HCT116 (cell line): ENCODE data around the gene CYBRD1. TPM values are rescaled to one million over a fixed set of nuclear protein-coding genes. Genes with fewer than 3 reads are reported as not detected.

Experiments used
- ATAC-seq: fragments of 200-7000 bp; cut with Tn5 transposase; 2 replicates; pipeline ENCODE4 v1.9.1; 2020; ENCODE audit warnings: mild to moderate bottlenecking, moderate library complexity
- BruUV-seq: library from RNA; stranded (reverse); fragments of 400-500 nt; replicated peaks from 2 replicates; lab custom pipeline; 2021; lab: Mats Ljungman, UMichigan
- CTCF ChIA-PET: fragments of 300-600 bp; sonication (Branson Sonifier 250); formaldehyde crosslinking; loops from one replicate; lab custom pipeline; 2021; ENCODE audit warnings: antibody characterized with exemption; lab: Charles Lee
- POLR2A ChIA-PET: fragments of 300-600, 350-600 bp; sonication (Branson Sonifier 250); formaldehyde crosslinking; loops from one replicate; lab custom pipeline; 2021; ENCODE audit warnings: antibody characterized with exemption; lab: Charles Lee
- RAD21 ChIA-PET, 2 experiments: fragments of 300-600 bp; sonication (Branson Sonifier 250); formaldehyde crosslinking; loops; one replicate each; lab custom pipeline; 2023; ENCODE audit warnings: low total read pairs in 2 of 2; ENCODE audit not compliant: uncharacterized antibody in 2 of 2, unreplicated experiment in 2 of 2, low non-redundant PET in 1 of 2; lab: Charles Lee
- DNase-seq: peaks from one replicate; pipeline ENCODE4 v3.0.0-alpha.2; 2010; ENCODE audit warnings: low read depth, low spot score
- H2AFZ ChIP-seq: fragments of 200-600 bp; shearing (Covaris generic), sonication (generic); 2 replicates; pipeline ENCODE4 v1.6.1; 2017; ENCODE audit warnings: low read depth, mixed run types, mixed read lengths, antibody characterized with exemption, low read length; ENCODE audit not compliant: poor library complexity, severe bottlenecking
- H3K27ac ChIP-seq: 2 replicates; pipeline ENCODE4 v1.5.1; 2012; ENCODE audit warnings: low read depth, low read length
- H3K27me3 ChIP-seq: fragments of 200-600 bp; sonication (generic); 2 replicates; pipeline ENCODE4 v1.6.1; 2016; ENCODE audit warnings: mixed run types, low read length, mixed read lengths; ENCODE audit not compliant: insufficient read depth
- H3K36me3 ChIP-seq, 2 experiments: fragments of 200-500 bp in 1 of 2; fragments of 200-600 bp in 1 of 2; sonication (Bioruptor generic) in 1 of 2; sonication (generic) in 1 of 2; 2 replicates each; pipeline versions ENCODE4 v1.5.1 to v1.6.1; 2014 to 2016; ENCODE audit warnings: low read length in 2 of 2, inconsistent platforms in 1 of 2, mixed read lengths in 1 of 2, mixed run types in 1 of 2; ENCODE audit not compliant: insufficient read depth in 2 of 2, control insufficient read depth in 1 of 2
- H3K4me1 ChIP-seq, 2 experiments: fragments of 200-600 bp in 1 of 2; sonication (generic) in 1 of 2; 2 replicates each; pipeline versions ENCODE4 v1.5.1 to v1.6.1; 2012 to 2017; ENCODE audit warnings: low read length in 2 of 2, inconsistent platforms in 1 of 2, mild to moderate bottlenecking in 1 of 2, mixed read lengths in 1 of 2, mixed run types in 1 of 2, moderate library complexity in 1 of 2; ENCODE audit not compliant: insufficient read depth in 2 of 2, control insufficient read depth in 1 of 2
- H3K4me2 ChIP-seq: fragments of 200-600 bp; sonication (generic); 2 replicates; pipeline ENCODE4 v1.6.1; 2017; ENCODE audit warnings: mixed run types, low read length, mixed read lengths
- H3K4me3 ChIP-seq, 2 experiments: fragments of 200-600 bp in 1 of 2; sonication (generic) in 1 of 2; replicated peaks in 1 of 2; 2 replicates each; pipeline ENCODE4 v1.5.1; 2011 to 2016; ENCODE audit warnings: low read length in 2 of 2, control low read depth in 1 of 2, low read depth in 1 of 2, mild to moderate bottlenecking in 1 of 2, mixed read lengths in 1 of 2, mixed run types in 1 of 2
- H3K79me2 ChIP-seq: fragments of 200-600 bp; sonication (generic); 2 replicates; pipeline ENCODE4 v1.6.1; 2017; ENCODE audit warnings: mild to moderate bottlenecking, mixed run types, low read length, moderate library complexity, mixed read lengths; ENCODE audit not compliant: insufficient read depth
- H3K9ac ChIP-seq: fragments of 200-600 bp; sonication (generic); 2 replicates; pipeline ENCODE4 v1.6.1; 2016; ENCODE audit warnings: low read length, mixed read lengths
- H3K9me2 ChIP-seq: fragments of 200-600 bp; sonication (generic), shearing (Covaris generic); 2 replicates; pipeline ENCODE4 v1.6.1; 2017; ENCODE audit warnings: mixed run types, mild to moderate bottlenecking, moderate library complexity; ENCODE audit not compliant: insufficient read depth
- H3K9me3 ChIP-seq, 2 experiments: fragments of 200-500 bp in 1 of 2; fragments of 200-600 bp in 1 of 2; sonication (Bioruptor generic) in 1 of 2; sonication (generic) in 1 of 2; 2 replicates each; pipeline ENCODE4 v1.6.1; 2014 to 2017; ENCODE audit warnings: low read length in 2 of 2, mixed read lengths in 2 of 2, inconsistent platforms in 1 of 2, low read depth in 1 of 2, mild to moderate bottlenecking in 1 of 2, mixed run types in 1 of 2, moderate library complexity in 1 of 2; ENCODE audit not compliant: control insufficient read depth in 1 of 2, insufficient read depth in 1 of 2
- H4K20me1 ChIP-seq: fragments of 200-600 bp; sonication (generic), shearing (Covaris generic); 2 replicates; pipeline ENCODE4 v1.6.1; 2017; ENCODE audit warnings: mixed run types, mild to moderate bottlenecking, moderate library complexity; ENCODE audit not compliant: insufficient read depth
- EGR1 ChIP-seq: IDR thresholded peaks from 2 replicates; pipeline ENCODE4 v1.6.1; 2012; ENCODE audit warnings: low read depth
- ELF1 ChIP-seq: IDR thresholded peaks from 2 replicates; pipeline ENCODE4 v1.6.1; 2012; ENCODE audit warnings: low read depth, borderline replicate concordance
- EZH2phosphoT487 ChIP-seq: fragments of 200-600 bp; IDR thresholded peaks from 2 replicates; pipeline ENCODE4 v1.6.1; 2018; ENCODE audit warnings: antibody characterized with exemption, borderline replicate concordance
- FOSL1 ChIP-seq: IDR thresholded peaks from 2 replicates; pipeline ENCODE4 v1.6.1; 2012; ENCODE audit warnings: low read depth
- JUND ChIP-seq: IDR thresholded peaks from 2 replicates; pipeline ENCODE4 v1.6.1; 2012
- SIN3A ChIP-seq: IDR thresholded peaks from 2 replicates; pipeline ENCODE4 v1.6.1; 2012; ENCODE audit warnings: low read depth
- SRF ChIP-seq: IDR thresholded peaks from 2 replicates; pipeline ENCODE4 v1.6.1; 2012; ENCODE audit warnings: low read depth
- ZFX ChIP-seq: fragments of 450-650 bp; IDR thresholded peaks from 2 replicates; pipeline ENCODE4 v1.6.1; 2017
- intact Hi-C: fragments of 100-400 bp; cut with micrococcal nuclease; formaldehyde crosslinking; loops from 2 replicates; pipeline ENCODE4 v1.10.0; 2022
- total RNA-seq: library from RNA; stranded (reverse); gene quantifications from one replicate; pipeline ENCODE4 v1.2.1, GENCODE V29; 2021; ENCODE audit not compliant: unreplicated experiment
- TF ChIP-seq, protein P1 (sequence below): IDR thresholded peaks from 2 replicates; pipeline ENCODE4 v1.6.1; 2012
- TF ChIP-seq, protein P2 (sequence below): IDR thresholded peaks from 2 replicates; pipeline ENCODE4 v1.6.1; 2012; ENCODE audit warnings: low read depth
- TF ChIP-seq, protein P3 (sequence below), 3 experiments: fragments of 200-600 bp in 1 of 3; sonication (generic) in 1 of 3; IDR thresholded peaks in 2 of 3; conservative IDR thresholded peaks in 1 of 3; 2 replicates each; pipeline ENCODE4 v1.5.1; 2012 to 2017; ENCODE audit warnings: low read depth in 2 of 3, low read length in 2 of 3, antibody characterized with exemption in 1 of 3, borderline replicate concordance in 1 of 3, control low read depth in 1 of 3, mild to moderate bottlenecking in 1 of 3, mixed read lengths in 1 of 3, mixed run types in 1 of 3, moderate library complexity in 1 of 3; ENCODE audit not compliant: insufficient read depth in 1 of 3

CYBRD1 gene
- total RNA-seq, 1 experiment from 2014 or later, result 14.9 TPM

DNA sequence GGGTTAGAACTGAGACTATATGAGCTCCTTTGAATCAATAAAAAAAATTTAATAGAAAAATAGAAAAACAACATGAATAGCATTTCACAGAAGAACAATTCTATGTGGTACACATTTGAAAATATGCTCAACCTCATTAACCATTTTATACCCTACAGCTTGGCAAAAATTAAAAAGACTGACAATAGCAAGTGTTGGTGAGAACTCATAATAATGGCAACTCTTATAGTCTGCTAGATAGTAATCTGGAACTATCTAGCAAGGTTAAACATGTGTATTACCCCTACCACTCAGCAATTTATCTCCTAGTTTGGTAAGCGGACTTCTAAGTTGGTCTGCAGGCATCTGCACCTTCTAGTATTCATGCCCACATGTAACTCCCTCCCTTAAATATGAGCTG is 67.8 kb downstream of the CYBRD1 start:
- Histone ChIP-seq H3K4me2 (no peak overlapping the region), H3K4me3 (no peak overlapping the region), H3K27me3 (no peaks in the 10 kb centered on the region), H3K9ac (no peak overlapping the region), H2AFZ (no peak overlapping the region), H3K4me1 (no peaks in the 10 kb centered on the region), H3K9me3 (no peaks in the 10 kb centered on the region), H3K9me2 (no peaks in the 10 kb centered on the region), H3K27ac (no peak overlapping the region), H4K20me1 (no peaks in the 10 kb centered on the region), H3K79me2 (no peaks in the 10 kb centered on the region), H3K36me3 (no peaks in the 10 kb centered on the region)
- no peak for DNase-seq
- RAD21 ChIA-PET, result no interaction called here
- POLR2A ChIA-PET, result no interaction called here
- CTCF ChIA-PET, result interaction anchor here (2.1 kb wide), 1 partner anchor 9 kb away, joined by 8 read pairs; no protein-coding TSS in a partner anchor
- BruUV-seq, result no TSS peak
- TF ChIP-seq, protein P1, sequence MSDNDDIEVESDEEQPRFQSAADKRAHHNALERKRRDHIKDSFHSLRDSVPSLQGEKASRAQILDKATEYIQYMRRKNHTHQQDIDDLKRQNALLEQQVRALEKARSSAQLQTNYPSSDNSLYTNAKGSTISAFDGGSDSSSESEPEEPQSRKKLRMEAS, result no peak
- TF ChIP-seq, protein P2, sequence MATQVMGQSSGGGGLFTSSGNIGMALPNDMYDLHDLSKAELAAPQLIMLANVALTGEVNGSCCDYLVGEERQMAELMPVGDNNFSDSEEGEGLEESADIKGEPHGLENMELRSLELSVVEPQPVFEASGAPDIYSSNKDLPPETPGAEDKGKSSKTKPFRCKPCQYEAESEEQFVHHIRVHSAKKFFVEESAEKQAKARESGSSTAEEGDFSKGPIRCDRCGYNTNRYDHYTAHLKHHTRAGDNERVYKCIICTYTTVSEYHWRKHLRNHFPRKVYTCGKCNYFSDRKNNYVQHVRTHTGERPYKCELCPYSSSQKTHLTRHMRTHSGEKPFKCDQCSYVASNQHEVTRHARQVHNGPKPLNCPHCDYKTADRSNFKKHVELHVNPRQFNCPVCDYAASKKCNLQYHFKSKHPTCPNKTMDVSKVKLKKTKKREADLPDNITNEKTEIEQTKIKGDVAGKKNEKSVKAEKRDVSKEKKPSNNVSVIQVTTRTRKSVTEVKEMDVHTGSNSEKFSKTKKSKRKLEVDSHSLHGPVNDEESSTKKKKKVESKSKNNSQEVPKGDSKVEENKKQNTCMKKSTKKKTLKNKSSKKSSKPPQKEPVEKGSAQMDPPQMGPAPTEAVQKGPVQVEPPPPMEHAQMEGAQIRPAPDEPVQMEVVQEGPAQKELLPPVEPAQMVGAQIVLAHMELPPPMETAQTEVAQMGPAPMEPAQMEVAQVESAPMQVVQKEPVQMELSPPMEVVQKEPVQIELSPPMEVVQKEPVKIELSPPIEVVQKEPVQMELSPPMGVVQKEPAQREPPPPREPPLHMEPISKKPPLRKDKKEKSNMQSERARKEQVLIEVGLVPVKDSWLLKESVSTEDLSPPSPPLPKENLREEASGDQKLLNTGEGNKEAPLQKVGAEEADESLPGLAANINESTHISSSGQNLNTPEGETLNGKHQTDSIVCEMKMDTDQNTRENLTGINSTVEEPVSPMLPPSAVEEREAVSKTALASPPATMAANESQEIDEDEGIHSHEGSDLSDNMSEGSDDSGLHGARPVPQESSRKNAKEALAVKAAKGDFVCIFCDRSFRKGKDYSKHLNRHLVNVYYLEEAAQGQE, result no peak
- TF ChIP-seq FOSL1 (no peak), SRF (no peak), SIN3A (no peak)
- ATAC-seq, result no peak
- intact Hi-C loops, result no loop called here

DNA sequence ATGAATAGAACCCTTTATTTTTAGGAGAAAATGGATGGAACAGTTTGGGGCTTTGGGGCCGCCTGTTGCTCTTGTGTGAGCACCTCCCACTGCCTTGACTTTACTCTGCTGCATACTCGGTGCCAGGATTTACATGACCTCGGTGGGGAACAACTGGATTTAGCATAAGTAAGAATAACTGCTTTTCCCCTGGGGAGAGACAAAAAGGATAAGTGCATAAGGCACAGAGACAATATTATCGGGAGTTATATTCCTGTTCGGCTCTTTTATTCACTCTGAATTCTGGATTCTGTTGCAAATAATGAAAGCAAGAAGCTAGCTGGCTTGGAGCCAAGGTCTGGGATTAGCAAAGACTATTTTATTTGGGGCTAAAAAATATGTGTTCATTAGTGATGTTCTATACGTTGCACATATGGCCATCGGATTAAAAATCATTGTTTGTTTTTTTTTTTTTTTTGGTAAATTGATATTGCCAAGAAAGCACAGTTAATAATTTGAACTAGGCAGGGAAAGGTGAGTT is 69.8 kb downstream of the CYBRD1 start:
- Histone ChIP-seq H2AFZ (no peak overlapping the region), H3K9me3 (no peaks in the 10 kb centered on the region), H3K9ac (no peak overlapping the region), H3K27ac (no peak overlapping the region), H3K27me3 (no peaks in the 10 kb centered on the region), H3K4me1 (peaks cover 0 to 10% of the 10 kb centered on the region in 2 experiments; a peak in 2 of 4 replicates), H3K36me3 (no peaks in the 10 kb centered on the region), H3K4me2 (no peak overlapping the region), H3K79me2 (no peaks in the 10 kb centered on the region), H3K4me3 (no peak overlapping the region), H4K20me1 (no peaks in the 10 kb centered on the region), H3K9me2 (no peaks in the 10 kb centered on the region)
- TF ChIP-seq, protein P3, sequence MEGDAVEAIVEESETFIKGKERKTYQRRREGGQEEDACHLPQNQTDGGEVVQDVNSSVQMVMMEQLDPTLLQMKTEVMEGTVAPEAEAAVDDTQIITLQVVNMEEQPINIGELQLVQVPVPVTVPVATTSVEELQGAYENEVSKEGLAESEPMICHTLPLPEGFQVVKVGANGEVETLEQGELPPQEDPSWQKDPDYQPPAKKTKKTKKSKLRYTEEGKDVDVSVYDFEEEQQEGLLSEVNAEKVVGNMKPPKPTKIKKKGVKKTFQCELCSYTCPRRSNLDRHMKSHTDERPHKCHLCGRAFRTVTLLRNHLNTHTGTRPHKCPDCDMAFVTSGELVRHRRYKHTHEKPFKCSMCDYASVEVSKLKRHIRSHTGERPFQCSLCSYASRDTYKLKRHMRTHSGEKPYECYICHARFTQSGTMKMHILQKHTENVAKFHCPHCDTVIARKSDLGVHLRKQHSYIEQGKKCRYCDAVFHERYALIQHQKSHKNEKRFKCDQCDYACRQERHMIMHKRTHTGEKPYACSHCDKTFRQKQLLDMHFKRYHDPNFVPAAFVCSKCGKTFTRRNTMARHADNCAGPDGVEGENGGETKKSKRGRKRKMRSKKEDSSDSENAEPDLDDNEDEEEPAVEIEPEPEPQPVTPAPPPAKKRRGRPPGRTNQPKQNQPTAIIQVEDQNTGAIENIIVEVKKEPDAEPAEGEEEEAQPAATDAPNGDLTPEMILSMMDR (IDR thresholded peaks at IDR 0.05 in 2 of 3, conservative IDR thresholded peaks at IDR 0.05 in 1 of 3; ENCODE audit: borderline replicate concordance in 1 of 3, insufficient read depth in 1 of 3, low read depth in 2 of 3, low read length in 2 of 3), result no peak
- TF ChIP-seq, protein P1, result no peak
- TF ChIP-seq ELF1, result no peak
- TF ChIP-seq JUND, result no peak
- no peak for TF ChIP-seq EGR1
- TF ChIP-seq ZFX, result no peak
- TF ChIP-seq EZH2phosphoT487, result no peak
- no peak for TF ChIP-seq FOSL1
- CTCF ChIA-PET, result no interaction called here
- POLR2A ChIA-PET, result no interaction called here
- intact Hi-C loops, result no loop called here
- no peak for DNase-seq
- RAD21 ChIA-PET, result no interaction called here
- BruUV-seq, result no TSS peak
- ATAC-seq, result no peak
